HG03103 (cell line): ENCODE data around the gene IQSEC1.

Experiments
- ATAC-seq: cut with Tn5 transposase; IDR thresholded peaks from one replicate; pipeline ENCODE4 v1.9.1; 2021; ENCODE audit warnings: low read depth; ENCODE audit not compliant: unreplicated experiment

IQSEC1 gene

DNA sequence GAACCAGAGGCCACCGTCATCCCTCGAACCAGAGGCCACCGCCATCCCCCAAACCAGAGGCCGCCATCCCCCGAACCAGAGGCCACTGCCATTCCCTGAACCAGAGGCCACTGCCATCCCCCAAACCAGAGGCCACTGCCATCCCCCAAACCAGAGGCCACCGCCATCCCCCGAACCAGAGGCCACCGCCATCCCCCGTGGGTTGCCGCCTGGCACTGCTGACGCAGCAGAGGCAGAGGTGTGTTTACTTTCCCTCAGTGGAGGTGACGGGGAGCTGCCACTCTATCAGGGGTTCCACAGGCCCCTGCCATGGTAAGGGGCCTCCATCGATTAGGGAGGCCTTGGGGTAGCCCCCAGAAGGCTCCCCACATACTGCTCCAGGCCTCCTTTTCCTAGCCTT lies 1.5 kb downstream of the IQSEC1 start:
- no peak for ATAC-seq

DNA sequence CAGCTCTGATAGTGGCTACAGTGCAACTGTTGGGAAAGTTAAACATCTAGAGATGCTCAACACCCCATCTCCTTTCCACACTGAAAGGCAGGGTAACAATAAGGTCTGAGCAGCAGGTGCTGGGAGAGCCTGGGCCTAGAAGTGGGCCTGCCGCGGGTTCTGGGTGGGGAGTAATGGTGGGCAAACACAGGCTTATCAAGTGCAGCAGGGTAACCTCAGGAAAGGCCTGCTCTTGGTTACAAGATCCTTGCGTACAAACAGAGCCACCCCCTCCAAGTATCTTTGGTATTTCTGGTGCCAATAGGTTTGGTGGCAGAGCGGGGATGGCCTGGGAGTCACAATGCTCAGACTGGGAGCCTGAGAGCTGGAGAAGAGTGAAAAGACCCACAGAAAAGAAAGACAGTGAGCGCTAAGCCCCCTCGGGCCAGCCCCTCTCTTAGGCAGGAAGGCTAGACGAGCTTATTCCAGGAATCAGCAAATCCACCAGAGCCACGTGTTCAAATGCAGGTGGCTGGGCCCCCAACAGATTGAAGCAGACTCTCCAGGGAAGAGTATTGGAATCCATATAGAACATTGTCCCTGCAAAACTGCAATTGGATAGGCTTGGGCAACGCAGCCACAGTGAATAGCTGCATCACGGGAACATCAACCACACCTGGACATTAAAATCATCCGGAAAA lies 2.7 kb downstream of the IQSEC1 start:
- ATAC-seq: no peak

DNA sequence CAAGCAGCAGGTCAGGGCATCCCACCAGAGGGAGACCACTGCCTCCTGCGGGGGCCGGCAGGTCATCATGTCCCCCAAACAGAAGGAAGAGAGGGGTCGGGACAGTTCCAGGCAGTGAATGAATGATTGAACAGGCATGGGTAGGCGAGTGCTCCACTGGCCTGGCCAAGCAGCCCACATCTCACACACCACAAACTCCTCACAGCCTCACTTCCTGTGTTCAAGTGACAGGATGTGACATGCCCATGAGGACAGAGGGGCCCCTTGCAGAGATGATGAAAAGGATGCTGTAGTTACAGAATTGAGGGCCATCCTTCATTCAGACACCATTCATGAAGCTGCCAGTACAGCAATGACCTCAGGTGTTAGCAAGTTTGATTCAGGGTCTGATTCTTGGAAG lies 3.7 kb downstream of the IQSEC1 start:
- ATAC-seq: peak; percentile 51

DNA sequence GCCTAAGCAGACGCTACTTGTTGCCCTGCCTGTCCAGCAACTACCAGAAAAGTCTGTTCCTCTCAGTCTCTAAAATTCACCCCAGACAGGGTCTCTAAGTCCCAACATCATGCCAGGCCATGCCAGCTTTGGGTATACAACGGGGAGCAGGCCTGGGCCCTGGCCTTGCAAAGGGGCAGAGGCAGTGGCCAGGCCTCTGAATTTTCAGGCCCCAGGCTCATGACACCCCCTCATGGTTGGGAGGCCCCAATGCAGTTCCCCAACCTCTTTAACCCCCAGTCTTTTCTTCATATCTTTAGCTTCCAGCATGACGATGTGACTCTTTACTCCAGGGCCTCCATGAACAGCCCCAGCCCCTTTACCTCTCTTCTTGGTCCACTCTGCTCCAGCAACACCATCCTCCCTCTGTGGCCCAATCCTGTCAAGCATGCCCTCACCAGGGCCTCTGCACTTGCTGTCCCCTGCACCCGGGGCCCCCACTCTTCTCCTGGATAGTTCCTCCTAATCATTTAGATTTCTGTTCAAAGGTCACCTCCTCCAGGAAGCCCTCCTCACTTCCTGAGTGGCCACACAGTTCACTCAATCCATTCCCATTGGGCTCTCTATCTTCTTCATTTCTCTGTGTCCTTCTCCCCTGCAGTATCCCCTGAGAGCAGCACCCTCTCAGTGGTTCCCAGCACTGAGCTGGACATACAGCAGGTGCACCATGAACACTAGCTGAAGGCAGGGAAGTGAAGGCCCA lies 4.8 kb downstream of the IQSEC1 start:
- no peak for ATAC-seq

DNA sequence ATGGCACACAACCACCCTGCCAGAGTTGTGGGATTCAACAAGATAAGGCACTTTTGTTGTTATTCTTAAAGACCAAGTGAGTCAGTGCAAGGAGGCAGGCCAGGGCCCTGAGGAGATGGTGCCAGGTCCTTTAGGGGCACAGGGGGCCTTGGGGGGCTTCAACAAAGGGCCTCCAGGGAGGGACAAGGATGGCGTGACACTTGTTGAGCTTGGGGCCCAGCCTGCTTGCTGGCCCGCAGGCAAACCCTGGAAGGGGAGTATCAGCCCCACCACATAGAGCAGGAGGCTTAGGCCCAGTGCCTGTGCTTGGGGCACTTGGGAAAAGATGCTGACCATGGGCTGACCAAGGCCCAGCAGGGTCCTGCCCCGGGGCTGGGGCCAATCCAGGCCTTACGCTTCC lies 5.5 kb downstream of the IQSEC1 start:
- ATAC-seq: no peak

DNA sequence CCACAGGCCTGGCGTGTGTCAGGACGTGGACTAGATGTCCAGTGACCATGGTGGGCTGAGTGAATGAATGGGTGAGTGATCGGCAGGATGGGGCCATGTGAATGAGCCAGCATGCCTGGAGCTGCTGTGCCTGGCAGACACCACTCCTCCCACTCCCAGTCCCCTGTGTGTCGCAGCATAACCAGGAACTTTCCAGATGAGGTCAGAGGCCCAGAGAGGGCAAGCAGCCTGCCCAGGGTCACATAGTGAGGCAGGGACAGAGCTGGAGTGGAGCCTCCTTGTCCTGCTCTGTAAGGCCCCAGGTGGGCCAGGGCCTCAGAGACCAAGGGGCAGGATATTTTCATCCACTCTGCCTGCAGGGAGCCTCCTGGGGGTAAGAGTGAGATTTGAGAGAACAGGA lies 6.4 kb downstream of the IQSEC1 start:
- ATAC-seq: no peak

DNA sequence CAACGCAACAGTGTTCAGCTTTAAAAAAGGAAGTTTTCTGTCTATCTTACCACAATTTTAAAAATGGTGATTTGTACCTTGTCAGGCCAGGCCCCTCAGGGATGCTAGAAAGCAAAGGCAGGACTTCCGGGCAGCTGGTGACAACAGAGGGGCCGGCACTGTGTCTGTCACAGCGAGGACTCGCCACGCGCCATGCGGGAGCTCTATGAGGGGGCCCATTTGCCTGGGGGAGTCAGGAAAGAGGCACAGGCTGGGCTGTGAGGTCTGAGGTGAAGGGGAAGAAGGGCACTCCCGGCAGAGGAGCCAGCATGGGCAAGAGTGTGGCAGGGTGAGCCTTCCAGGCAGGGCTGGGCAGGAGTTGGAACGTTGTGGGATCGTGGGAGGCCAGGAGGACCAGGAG lies 7.0 kb downstream of the IQSEC1 start:
- ATAC-seq: no peak

DNA sequence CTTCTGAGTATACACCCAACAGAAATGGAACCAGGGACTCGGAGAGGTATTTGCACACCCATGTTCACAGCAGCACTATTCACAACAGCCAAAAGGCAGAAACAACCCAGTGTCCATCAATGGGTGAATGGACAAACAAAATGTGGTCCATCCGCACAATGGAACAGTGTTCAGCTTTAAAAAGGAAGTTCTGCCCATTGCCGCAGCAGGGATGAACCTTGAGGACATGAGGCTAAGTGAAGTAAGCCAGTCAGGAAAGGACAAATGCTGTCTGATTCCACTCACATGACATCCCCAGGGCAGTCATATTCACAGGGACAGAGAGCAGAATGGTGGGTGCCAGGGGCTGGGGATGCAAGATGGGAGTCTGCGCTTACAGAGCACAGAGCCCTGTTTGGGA lies 7.5 kb downstream of the IQSEC1 start:
- no peak for ATAC-seq

DNA sequence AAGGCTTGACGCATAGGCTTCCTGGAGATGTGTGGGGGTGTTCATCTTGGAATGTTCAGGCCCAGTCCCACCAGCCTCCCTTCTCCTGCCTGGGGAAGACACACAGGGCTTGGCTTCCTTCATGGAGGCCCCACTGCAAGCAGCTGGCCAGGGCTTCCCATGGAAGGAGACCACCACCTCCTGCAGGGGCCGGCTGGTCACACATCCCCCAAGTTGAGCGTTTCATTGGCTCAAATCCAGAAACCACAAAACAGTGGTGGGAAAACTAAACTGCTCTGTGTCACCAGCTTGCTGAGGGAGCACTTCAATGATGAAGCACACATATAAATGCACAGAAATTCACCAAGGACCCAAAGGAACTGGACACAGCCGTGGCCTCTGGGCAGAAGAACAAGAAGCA lies 8.3 kb downstream of the IQSEC1 start:
- no peak for ATAC-seq

DNA sequence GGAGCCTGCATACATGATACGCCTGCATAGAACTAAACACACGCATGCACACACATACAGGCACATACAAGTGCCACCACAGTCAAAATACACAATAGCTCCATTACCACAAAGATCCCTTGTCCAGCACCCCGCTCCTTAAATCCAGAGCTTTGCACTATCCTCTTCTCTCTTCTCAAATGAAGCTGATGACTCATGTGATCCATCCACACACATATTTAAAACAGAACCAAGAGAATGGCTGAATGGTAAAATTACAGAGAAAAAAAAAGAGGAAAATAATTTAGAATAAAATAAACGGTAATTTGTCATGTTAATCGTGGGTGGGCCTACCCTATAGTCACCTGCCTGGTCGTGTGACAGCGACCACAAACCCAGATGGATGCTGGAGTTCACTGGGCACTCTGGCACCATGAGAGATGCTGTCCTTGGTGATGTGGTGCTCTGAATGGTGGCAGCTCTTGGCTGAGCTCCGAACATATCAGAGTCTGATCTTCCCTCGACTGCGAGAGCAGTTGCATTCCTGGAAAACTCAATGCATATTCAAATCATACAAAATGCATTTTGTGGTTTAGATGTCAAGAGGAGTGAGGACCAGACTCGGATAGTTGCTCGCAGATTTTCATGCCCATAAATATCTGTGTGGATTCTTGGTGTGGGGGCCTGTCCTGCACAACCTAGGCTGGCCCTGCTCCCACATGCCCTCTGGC lies 8.9 kb downstream of the IQSEC1 start:
- no peak for ATAC-seq

DNA sequence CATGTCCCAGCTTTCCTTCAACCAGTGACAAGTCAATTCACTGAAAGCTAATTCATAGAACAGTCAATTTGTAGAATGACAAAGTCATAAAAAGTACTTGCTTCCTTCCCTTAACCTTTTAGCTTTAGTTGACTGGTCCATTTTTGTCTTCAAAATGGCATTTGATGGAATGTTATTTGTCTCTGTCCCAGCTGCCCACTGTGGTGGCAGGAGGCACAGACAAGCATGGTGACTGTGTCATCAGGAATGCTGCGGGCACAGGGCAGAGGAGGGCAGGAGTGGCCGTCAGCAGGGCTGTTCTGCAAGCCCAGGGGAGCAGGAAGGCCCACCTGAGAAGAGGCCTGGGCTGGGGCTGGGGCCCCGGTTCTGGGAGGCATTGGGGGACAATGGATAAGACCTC lies 10.0 kb downstream of the IQSEC1 start:
- no peak for ATAC-seq

DNA sequence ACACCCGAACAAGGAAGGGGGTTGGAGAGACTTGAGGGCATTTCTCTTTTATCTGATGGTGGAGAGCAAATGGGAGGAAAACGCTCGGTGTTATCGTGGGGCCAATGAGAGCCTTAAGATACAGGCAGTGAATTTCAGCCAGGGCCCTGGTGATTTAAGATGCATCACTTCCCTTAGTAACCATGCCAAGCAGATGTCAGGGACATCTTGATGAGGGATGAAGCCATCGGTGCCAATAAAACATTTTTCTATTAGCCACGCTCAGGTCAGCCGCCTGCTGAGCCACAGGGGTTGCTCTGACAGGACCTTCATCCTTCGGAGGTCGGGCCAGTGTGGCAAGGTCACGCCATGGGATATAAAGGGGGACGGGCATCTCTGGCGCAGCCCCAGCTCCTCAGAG lies 10.6 kb downstream of the IQSEC1 start:
- no peak for ATAC-seq

DNA sequence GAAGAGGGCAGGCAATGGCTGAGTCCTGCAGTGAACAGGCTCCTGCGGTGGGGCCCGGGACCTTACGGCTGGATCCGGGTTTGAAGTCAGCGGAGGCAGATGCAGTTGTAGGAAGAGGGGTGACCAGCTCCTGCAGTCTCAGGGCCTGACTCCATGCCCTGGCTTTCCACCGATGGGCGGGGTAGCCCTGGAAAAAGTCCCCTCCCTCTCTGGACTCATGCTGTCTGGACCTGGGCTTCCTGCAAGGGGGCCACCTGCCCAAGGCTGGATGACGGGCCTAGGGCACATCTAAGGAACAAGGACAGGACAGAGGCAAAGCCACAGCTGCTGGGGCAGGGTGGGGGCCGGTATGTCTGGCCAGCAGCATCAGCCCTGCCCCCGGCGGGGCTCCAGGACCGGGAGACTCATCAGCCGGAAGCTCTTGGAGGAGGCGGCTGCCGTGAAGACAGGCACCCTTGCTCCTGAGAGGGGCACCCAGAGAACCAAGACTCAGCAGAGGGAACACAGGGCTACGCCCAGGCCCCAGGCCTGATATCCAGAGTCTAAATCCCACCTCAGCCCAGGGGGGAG lies 12.8 kb downstream of the IQSEC1 start:
- ATAC-seq: no peak

DNA sequence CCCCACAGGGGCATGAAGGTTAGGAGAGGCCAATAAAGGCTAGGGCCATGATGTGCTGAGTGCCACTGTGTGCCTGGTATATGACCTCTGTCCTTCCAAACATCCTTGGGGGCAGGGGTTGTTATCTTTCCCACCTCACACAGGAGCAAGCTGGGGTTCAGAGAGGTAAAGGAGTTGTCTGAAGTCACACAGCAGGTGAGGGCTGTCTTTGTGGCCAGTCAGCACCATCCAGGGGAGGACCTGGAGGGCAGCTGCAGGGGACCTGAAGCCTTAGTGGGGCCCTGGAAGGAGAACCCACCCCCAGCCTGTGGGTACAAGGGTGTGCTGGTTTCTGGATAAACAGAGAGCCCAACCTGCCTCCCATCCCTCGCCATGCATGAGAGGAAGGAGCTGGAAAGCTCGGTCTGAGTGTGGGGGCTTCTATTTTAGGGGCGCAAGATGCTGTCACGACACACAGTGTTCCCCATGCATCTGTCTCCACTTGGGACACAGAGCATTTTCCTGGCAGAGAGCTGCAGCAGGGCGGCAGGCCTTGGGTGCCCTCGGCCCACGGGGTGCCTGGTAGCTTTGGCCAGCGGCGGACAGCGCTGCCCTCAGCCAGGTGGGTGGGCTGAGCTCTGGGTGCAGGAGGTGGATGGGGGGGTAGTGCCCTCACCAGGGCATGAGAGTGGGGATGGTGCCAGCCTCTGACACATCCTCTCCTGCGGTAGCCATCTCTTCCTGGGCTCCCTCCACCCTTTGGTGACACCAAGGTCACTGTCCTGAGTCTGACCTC lies 14.7 kb downstream of the IQSEC1 start:
- ATAC-seq: no peak

DNA sequence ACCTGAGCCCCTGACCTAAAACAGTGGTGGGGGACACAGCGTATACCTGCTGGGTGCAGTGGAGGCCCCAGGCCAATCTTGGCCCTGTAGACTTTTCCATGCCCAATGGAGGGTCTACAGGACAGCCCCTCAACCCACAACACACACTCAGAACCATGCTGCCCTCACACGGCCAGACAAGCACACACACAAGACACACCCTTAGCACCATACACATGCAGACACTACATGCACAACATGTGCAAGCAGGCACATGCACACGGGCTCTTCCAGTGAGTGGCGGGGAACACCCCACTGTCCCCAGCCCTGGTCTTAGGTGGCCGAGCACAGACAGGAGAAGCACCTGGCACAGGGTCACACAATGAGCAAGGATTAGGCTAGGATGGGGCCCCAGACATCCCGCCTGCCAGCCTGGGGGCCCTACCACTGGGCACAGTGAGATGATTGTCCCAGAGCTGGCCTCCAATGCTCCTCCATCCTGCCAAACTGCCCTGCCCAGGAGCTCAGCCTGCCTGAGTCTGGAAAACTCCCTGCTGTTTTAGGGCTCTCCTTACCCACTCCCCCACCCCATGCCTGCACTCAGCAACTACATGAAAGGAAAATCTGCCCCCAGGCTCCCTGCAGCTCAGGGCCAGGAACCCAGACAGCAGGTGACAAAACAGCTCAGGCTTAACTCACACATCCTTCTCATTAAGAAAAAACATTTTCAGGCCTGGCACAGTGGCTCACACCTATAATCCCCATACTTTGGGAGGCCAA lies 15.8 kb downstream of the IQSEC1 start:
- no peak for ATAC-seq

DNA sequence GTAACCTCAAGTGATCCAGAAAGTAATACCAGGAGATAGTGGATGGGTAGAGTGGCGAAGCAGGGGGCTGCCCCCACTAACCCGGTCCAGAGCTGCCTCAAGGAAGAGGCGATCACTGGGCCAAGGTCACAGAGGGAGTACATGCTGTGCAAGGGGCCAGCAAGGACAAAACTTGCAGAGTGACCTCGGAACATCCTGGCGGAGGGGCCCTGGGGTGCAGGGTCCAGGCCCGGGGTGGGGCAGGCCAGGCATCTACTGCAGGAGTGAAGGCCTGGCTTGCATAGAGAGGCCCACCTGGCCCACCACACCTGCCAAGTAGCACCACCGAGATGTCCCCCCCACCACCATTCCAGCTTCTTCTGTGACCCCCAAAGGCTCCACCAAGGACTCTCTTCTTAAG lies 17.6 kb downstream of the IQSEC1 start:
- no peak for ATAC-seq

DNA sequence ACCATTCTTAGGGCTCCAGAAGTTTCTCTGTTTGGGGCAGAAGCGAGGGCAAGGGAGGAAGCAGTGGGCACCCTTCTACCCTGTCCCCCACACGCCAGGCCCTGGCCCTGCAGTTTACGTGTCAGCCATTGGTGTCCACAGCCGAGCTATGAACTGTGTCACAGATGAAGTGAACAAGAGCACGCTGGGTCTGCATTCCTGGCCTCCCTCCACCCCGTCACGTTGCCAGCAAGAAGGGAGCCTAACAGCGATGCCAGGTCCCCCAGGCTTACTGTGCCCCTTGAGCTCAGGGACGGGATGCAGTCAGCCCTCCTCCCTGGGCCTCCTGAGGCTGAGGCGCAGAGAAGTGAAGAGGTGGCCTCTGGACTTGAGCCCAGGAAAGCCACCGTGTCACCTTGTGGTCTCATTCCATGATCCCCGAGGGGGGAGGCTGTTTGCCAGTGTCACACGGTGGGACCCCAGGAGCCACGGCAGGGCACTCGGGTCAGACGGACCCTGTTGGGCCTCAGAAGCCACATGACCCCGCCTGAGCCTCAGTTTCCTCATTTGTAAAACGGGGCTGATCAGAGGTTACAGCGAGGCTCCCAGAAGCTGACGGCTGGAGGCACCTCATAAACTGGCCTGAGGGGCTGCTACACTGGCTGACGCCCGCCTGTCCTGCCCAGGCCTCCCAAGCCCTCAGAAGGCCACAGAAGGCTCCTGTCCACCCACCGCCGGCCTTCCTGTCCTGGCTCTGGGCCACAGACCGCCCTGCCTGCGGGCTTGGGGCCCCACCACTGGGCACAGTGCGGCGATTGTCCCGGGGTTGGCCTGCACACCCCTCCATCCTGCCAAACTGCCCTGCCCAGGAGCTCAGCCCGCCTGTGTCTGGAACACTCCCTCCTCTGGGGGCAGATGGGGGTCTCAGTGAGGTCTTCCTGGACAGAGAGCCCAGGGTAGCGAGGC lies 18.6 kb downstream of the IQSEC1 start:
- no peak for ATAC-seq

DNA sequence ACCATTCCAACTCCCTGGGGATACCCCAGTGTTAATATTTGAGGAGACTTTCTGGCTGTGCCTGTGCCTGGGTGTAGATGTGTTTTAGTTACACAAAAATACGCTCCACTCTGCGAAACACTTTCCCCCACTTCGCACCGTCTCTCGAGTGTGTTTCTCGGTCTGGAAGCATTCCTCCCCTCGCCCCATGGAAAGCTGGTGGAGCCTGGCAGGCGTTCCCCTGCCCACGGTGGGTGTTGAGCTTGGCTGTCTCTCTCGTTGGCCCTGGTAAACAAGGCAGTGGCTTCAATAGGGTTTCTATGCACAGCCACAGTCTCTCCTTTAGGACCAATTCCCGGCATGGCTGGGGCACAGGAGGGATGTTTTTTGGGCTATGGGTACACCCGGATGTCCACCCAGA lies 19.3 kb downstream of the IQSEC1 start:
- ATAC-seq: no peak

DNA sequence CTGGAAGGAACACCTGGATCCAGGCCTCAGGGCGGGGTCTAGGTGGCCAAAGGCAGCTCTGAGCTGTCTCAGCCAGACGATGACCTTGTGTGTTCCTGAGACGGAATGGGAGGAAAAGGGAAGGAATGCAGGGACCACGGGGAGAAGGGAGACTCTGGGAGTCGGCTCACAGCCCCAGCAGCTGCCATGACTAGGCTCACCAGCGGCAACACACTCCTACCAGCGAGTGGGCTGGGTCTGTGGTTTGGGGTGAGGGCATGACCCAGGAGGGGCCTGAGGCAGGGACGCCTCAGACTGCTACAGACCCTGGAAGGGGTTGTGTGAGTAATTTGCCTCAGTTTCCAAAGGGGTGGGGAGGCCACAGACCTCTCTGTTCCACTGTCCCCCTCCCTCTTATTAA lies 19.8 kb downstream of the IQSEC1 start:
- ATAC-seq: no peak
